Breast epithelium (tissue), 3 donors: ENCODE results near the gene EGLN1.

Source experiments
- CTCF ChIP-seq, 3 donors: fragments of 450-650 bp; IDR thresholded peaks; one replicate each; pipeline ENCODE4 v1.5.1; 2016 to 2017; ENCODE audit warnings: antibody characterized with exemption in 3 of 3, mild to moderate bottlenecking in 3 of 3, moderate library complexity in 3 of 3
- POLR2A ChIP-seq: fragments of 450-650 bp; IDR thresholded peaks from one replicate; pipeline ENCODE4 v1.6.1; 2016; ENCODE audit warnings: antibody characterized with exemption, mild to moderate bottlenecking, moderate library complexity
- POLR2AphosphoS5 ChIP-seq, 3 donors: sonication (generic); formaldehyde crosslinking; IDR thresholded peaks; one replicate each; pipeline ENCODE4 v1.6.1; 2017; ENCODE audit warnings: antibody characterized with exemption in 3 of 3

GRCh38 chr1:231423648-231424047 lies 1.6 kb upstream of the EGLN1 start:
- TF ChIP-seq CTCF (IDR thresholded peaks at IDR 0.05) = no peak
- TF ChIP-seq POLR2AphosphoS5 (IDR thresholded peaks at IDR 0.05) = no peak
- no peak for TF ChIP-seq POLR2A
